Measurements from ENCODE around the gene CAND1.

CAND1 gene

GRCh38 chr12:67319936-67320335 lies 50.8 kb downstream of the CAND1 start:
- TF ChIP-seq, protein P1, sequence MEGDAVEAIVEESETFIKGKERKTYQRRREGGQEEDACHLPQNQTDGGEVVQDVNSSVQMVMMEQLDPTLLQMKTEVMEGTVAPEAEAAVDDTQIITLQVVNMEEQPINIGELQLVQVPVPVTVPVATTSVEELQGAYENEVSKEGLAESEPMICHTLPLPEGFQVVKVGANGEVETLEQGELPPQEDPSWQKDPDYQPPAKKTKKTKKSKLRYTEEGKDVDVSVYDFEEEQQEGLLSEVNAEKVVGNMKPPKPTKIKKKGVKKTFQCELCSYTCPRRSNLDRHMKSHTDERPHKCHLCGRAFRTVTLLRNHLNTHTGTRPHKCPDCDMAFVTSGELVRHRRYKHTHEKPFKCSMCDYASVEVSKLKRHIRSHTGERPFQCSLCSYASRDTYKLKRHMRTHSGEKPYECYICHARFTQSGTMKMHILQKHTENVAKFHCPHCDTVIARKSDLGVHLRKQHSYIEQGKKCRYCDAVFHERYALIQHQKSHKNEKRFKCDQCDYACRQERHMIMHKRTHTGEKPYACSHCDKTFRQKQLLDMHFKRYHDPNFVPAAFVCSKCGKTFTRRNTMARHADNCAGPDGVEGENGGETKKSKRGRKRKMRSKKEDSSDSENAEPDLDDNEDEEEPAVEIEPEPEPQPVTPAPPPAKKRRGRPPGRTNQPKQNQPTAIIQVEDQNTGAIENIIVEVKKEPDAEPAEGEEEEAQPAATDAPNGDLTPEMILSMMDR (IDR thresholded peaks at IDR 0.05; ENCODE audit: low read depth, low read length), result no peak
- DNase-seq (ENCODE audit: extremely low read depth, low read depth), result no peak

DNA sequence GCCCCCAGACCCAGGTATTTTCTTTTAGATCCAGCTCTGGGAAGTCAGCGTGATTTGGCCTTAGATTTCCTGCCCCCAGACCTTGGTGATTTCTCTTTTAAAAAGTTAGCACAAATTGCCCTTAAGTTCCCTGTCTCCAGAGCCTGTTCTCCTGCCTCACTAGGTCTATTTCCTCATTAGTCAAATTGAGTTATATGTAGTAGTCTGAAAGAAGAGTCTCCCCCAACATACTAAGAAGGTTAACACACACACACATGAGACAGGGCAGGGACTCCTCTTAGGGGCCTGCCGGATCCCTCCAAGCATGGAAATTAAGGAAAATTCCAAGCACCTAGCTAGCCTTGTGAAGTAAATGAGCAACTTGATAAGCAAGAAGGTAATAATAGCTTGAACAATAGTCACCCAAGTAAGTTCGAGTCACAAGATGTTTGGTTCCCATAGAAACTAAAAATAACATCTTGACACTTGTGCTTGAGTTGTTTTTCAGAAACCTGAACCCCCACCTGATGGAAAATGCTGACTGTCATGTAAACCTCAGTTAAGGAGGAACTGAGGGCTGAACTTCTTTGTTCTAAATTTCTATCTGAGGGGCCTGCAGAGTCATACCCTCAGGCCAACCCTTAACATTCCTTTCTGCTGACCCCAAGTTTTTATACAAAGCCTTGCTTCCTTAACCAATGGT lies 51.6 kb downstream of the CAND1 start:
- no peak for DNase-seq (ENCODE audit: extremely low read depth, low read depth)
- TF ChIP-seq, protein P1 (IDR thresholded peaks at IDR 0.05; ENCODE audit: low read depth, low read length), result no peak

- DNase-seq (ENCODE audit: extremely low read depth, low read depth), result no peak
- TF ChIP-seq, protein P1 (IDR thresholded peaks at IDR 0.05; ENCODE audit: low read depth, low read length), result no peak
These were observed 53.4 kb downstream of the CAND1 start for GRCh38 chr12:67322580-67322979.

DNA sequence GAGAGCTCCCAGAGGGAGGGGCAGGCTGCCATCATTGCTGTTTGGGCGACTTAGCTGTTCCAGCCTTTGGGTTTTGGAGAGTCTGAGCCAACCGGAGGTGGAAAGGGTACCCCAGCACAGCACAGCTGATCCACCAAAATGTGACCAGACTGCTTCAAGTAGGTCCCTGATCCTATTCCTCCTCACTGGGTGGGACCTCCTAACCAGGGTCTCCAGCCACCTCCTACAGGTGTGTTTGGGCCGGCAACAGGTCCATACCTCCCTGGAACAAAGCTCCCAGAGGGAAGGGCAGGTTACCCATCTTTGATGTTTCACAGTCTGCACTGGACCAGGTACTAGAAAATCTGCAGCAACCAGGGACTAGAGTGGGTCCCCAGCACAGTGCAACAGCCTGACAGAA lies 53.8 kb downstream of the CAND1 start:
- DNase-seq (ENCODE audit: extremely low read depth, low read depth), result no peak
- TF ChIP-seq, protein P1 (IDR thresholded peaks at IDR 0.05; ENCODE audit: low read depth, low read length), result no peak

GRCh38 chr12:67326637-67327036 lies 57.5 kb downstream of the CAND1 start:
- TF ChIP-seq, protein P1 (IDR thresholded peaks at IDR 0.05; ENCODE audit: low read depth, low read length), result no peak
- no peak for DNase-seq (ENCODE audit: extremely low read depth, low read depth)

DNA sequence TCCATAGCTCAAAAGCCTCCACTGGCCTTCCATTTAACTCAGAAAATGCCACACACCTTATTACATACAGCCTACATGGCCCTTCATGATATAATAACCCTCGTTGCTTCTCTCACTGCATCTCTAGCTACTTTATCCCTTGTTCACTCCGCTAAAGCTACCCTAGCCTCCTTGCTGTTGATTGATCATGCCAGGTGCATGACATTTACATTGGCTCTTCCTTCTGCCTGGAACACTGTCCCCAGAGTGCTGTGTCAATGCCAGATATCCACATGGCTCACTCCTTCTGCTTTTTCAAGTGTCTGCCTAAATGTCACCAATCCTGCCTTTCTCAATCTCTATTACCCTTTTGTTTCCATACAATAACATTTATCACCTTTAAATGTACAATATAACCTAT lies 58.3 kb downstream of the CAND1 start:
- TF ChIP-seq, protein P1 (IDR thresholded peaks at IDR 0.05; ENCODE audit: low read depth, low read length), result no peak
- no peak for DNase-seq (ENCODE audit: extremely low read depth, low read depth)

GRCh38 chr12:67331123-67331522 lies 62.0 kb downstream of the CAND1 start:
- DNase-seq (ENCODE audit: extremely low read depth, low read depth), result no peak
- TF ChIP-seq, protein P1 (IDR thresholded peaks at IDR 0.05; ENCODE audit: low read depth, low read length), result no peak

Measured in AG09319 (cell line).